K562 (cell line): Measurements from ENCODE around the gene PFDN4. TPM values are rescaled to one million over a fixed set of nuclear protein-coding genes. Genes with fewer than 3 reads are reported as not detected.

Source experiments
- ATAC-seq: fragments of 200-7000 bp; cut with Tn5 transposase; 3 replicates; pipeline ENCODE4 v1.9.1; 2020; ENCODE audit warnings: moderate library complexity
- BruUV-seq: library from RNA; stranded (reverse); fragments of 400-500 nt; replicated peaks from 2 replicates; lab custom pipeline; 2021; lab: Mats Ljungman, UMichigan
- CTCF ChIA-PET: fragments of 300-600 bp; formaldehyde crosslinking; extraction: SDS; loops from one replicate; lab custom pipeline; 2021; ENCODE audit warnings: low intra/inter-chr PET ratio; lab: Yijun Ruan, JAX
- POLR2A ChIA-PET: fragments of 300-600, 350-650 bp; sonication (Branson Sonifier 250); formaldehyde crosslinking; extraction: SDS; loops from one replicate; lab custom pipeline; 2021; ENCODE audit warnings: antibody characterized with exemption, inconsistent platforms; lab: Yijun Ruan, JAX
- DNase-seq, 4 experiments: peaks; one replicate each; pipeline versions ENCODE4 v3.0.0 to v3.0.0-alpha.2; 2011 to 2018; ENCODE audit warnings: low spot score in 3 of 4, mixed read lengths in 3 of 4; ENCODE audit errors: extremely low read depth in 1 of 4
- FAIRE-seq: peaks from 2 replicates; lab custom pipeline; 2011; peaks lifted over from hg19 to GRCh38; lab: Jason Lieb, UNC
- H2AFZ ChIP-seq: 2 replicates; pipeline ENCODE4 v1.6.0; 2011; ENCODE audit warnings: low read depth, low read length, control low read depth, inconsistent platforms
- H3K27ac ChIP-seq: fragments of 200-600 bp; 3 replicates; pipeline ENCODE4 v1.8.0; 2011; ENCODE audit warnings: low read depth, mild to moderate bottlenecking, control low read depth, inconsistent platforms, low read length, moderate library complexity, mixed read lengths; ENCODE audit errors: extremely low read depth
- H3K27me3 ChIP-seq, 2 experiments: fragments of 300-600 bp in 1 of 2; 2 replicates in 1 of 2; 3 replicates in 1 of 2; pipeline versions ENCODE4 v1.6.0 to v1.8.0; 2011; ENCODE audit warnings: inconsistent platforms in 2 of 2, low read length in 2 of 2, mild to moderate bottlenecking in 1 of 2, mixed read lengths in 1 of 2, moderate library complexity in 1 of 2; ENCODE audit not compliant: control insufficient read depth in 2 of 2, insufficient read depth in 2 of 2
- H3K36me3 ChIP-seq: fragments of 300-600 bp; 3 replicates; pipeline ENCODE4 v1.8.0; 2011; ENCODE audit warnings: mild to moderate bottlenecking, low read length, inconsistent platforms; ENCODE audit not compliant: control insufficient read depth, insufficient read depth
- H3K4me1 ChIP-seq, 2 experiments: fragments of 200-600 bp in 1 of 2; replicated peaks in 1 of 2; 2 replicates in 1 of 2; 3 replicates in 1 of 2; pipeline versions ENCODE4 v1.5.1 to v1.8.0; 2011; ENCODE audit warnings: inconsistent platforms in 2 of 2, low read length in 2 of 2, mild to moderate bottlenecking in 1 of 2, mixed read lengths in 1 of 2, moderate library complexity in 1 of 2; ENCODE audit not compliant: control insufficient read depth in 2 of 2, insufficient read depth in 2 of 2
- H3K4me2 ChIP-seq: 2 replicates; pipeline ENCODE4 v1.6.1; 2011; ENCODE audit warnings: low read length, control low read depth, inconsistent platforms, mixed read lengths; ENCODE audit not compliant: insufficient read depth
- H3K4me3 ChIP-seq: fragments of 200-600 bp; sonication (generic), shearing (Covaris generic); 2 replicates; pipeline ENCODE4 v1.5.1; 2016; ENCODE audit warnings: control low read depth, inconsistent platforms
- H3K79me2 ChIP-seq: fragments of 200-600 bp; 3 replicates; pipeline ENCODE4 v1.8.0; 2011; ENCODE audit warnings: low read length, inconsistent platforms; ENCODE audit not compliant: control insufficient read depth, insufficient read depth
- H3K9ac ChIP-seq, 2 experiments: 2 replicates each; pipeline versions ENCODE4 v1.6.0 to v1.6.1; 2011; ENCODE audit warnings: low read depth in 2 of 2, low read length in 2 of 2, control low read depth in 1 of 2, inconsistent platforms in 1 of 2, mild to moderate bottlenecking in 1 of 2, mixed read lengths in 1 of 2; ENCODE audit not compliant: insufficient read depth in 1 of 2
- H3K9me1 ChIP-seq: one replicate; pipeline ENCODE4 v1.6.0; 2011; ENCODE audit warnings: inconsistent platforms, mild to moderate bottlenecking, low read length, moderate library complexity; ENCODE audit not compliant: control insufficient read depth, insufficient read depth
- H3K9me3 ChIP-seq: replicated peaks from 2 replicates; pipeline ENCODE4 v1.5.1; 2011; ENCODE audit warnings: low read depth, low read length, inconsistent platforms; ENCODE audit not compliant: control insufficient read depth, insufficient read depth
- H4K20me1 ChIP-seq: replicated peaks from 2 replicates; pipeline ENCODE4 v1.6.1; 2011; ENCODE audit warnings: low read length, inconsistent platforms, mixed read lengths; ENCODE audit not compliant: control insufficient read depth, insufficient read depth
- ZBTB11 ChIP-seq, 3 experiments: fragments of 200-800 bp in 1 of 3; fragments of 250-450 bp in 1 of 3; fragments of 450-650 bp in 1 of 3; sonication (Bioruptor Pico) in 1 of 3; sonication (Bioruptor generic) in 1 of 3; formaldehyde crosslinking in 1 of 3; IDR thresholded peaks; 2 replicates each; pipeline versions ENCODE4 v1.6.1 to v1.8.0; 2016 to 2022; ENCODE audit warnings: mild to moderate bottlenecking in 2 of 3, missing genetic modification characterization in 2 of 3, missing compliant biosample characterization in 1 of 3, moderate library complexity in 1 of 3
- ZFPM2 ChIP-seq: fragments of 250-450 bp; sonication (Bioruptor Pico); IDR thresholded peaks from 2 replicates; pipeline ENCODE4 v1.5.1; 2022; ENCODE audit warnings: mild to moderate bottlenecking
- WGBS: fragments of 100-300 bp; shearing (Covaris generic); methylation state at CpG from one replicate; pipeline ENCODE4 v1.1.6; 2016; ENCODE audit warnings: low coverage, mixed read lengths; ENCODE audit not compliant: insufficient coverage; ENCODE audit errors: missing lambda C conversion rate; 5-methylcytosine and 5-hydroxymethylcytosine counted together
- in situ Hi-C: fragments of 300-500 bp; cut with MboI; formaldehyde crosslinking; loops from 4 replicates; pipeline ENCODE4 v1.15.0; 2018; ENCODE audit warnings: inconsistent platforms, mixed read lengths
- intact Hi-C: fragments of 100-400 bp; cut with micrococcal nuclease; formaldehyde crosslinking; loops from 2 replicates; pipeline ENCODE4 v1.14.2; 2022
- polyA plus RNA-seq, 8 experiments: library from polyadenylated mRNA; depleted of rRNA in 4 of 8; stranded (reverse) in 5 of 8; unstranded in 3 of 8; fragments of >200 nt; fragmentation: Nextera tagmentation in 2 of 8; fragmentation: Illumina TruSeq in 1 of 8; extraction: Ambion mirVana in 2 of 8; extraction: Trizol in 1 of 8; gene quantifications; 2 replicates each; pipeline versions ENCODE4 v1.2.1 to v1.2.3, GENCODE V29; 2011 to 2014; ENCODE audit warnings: inconsistent platforms in 1 of 8, missing spikeins in 1 of 8
- total RNA-seq, 7 experiments: library from RNA; depleted of rRNA in 6 of 7; stranded (reverse); fragments of >200 nt in 6 of 7; fragmentation: Illumina TruSeq in 2 of 7; extraction: Trizol in 2 of 7; gene quantifications; 2 replicates each; pipeline versions ENCODE4 v1.2.1 to v1.2.3, GENCODE V29; 2011 to 2021; ENCODE audit warnings: low replicate concordance in 1 of 7

Gene PFDN4
- total and polyA plus RNA-seq, 9 of the 15 experiments (the other 6 are each of a cell fraction or from before 2014, with no cell fraction given), result 60.1 to 214 (median 122) TPM

GRCh38 chr20:54266844-54267243 lies 59.0 kb downstream of the PFDN4 start:
- intact Hi-C loops (no loop called here), in situ Hi-C loops (no loop called here)
- FAIRE-seq (no peak), ATAC-seq (no peak), DNase-seq (no peak)
- ChIA-PET POLR2A (no interaction called here), CTCF (no interaction called here)
- no peaks in the 10 kb centered on the region for H3K9me1 ChIP-seq
- no peak overlapping the region for H3K4me3 ChIP-seq
- BruUV-seq, result no TSS peak
- no peaks in the 10 kb centered on the region for H3K4me1 ChIP-seq
- TF ChIP-seq ZFPM2 (no peak), ZBTB11 (CRISPR knock-in tag; IDR thresholded peaks at IDR 0.05) (peak in 1 of 3 experiments; percentile 65; a peak in 2 of 6 replicates)
- H3K9ac ChIP-seq, result no peak overlapping the region
- H3K36me3 ChIP-seq, result no peaks in the 10 kb centered on the region
- H3K9me3 ChIP-seq, result no peaks in the 10 kb centered on the region
- no peaks in the 10 kb centered on the region for H4K20me1 ChIP-seq
- H3K27me3 ChIP-seq, result no peaks in the 10 kb centered on the region
- WGBS, result 3% methylated on average over 6 of the region's 6 CpGs
- no peak overlapping the region for H3K27ac ChIP-seq
- no peak overlapping the region for H2AFZ ChIP-seq
- no peaks in the 10 kb centered on the region for H3K79me2 ChIP-seq
- no peak overlapping the region for H3K4me2 ChIP-seq
